Stimulated activated naive CD4-positive, alpha-beta T cell treated with Interleukin-2 at 50 U/mL for 16 hours (primary cell): ENCODE data around the gene PTPRC.

Experiments used
- DNase-seq: peaks from one replicate; lab custom pipeline; 2025; lab: John Stamatoyannopoulos, UW

Gene PTPRC

DNA sequence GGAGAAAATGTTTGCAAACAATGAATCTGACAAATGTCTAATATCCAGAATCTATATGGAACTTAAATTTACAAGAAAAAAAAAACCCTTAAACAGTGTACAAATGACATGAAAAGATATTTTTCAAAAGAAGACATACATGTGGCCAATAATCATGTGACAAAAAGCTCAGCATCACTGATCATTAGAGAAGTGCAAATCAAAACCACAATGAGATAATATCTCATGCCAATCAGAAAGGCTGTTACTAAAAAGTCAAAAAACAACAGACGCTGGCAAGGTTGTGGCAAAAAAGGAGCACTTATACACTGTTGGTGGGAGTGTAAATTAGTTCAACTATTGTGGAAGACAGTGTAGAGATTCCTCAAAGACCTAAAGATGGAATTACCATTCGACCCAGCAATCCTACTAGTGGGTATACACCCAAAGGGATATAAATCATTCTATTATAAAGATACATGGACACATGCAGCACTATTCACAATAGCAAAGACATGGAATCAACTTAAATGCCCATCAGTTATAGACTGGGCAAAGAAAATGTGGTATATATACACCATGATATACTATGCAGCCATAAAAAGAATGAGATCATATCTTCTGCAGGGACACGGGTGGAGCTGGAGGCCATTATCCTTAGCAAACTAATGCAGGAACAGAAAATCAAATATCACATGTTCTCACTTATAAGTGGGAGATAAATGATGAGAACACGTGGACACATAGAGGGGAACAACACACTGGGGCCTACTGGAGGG is 123.2 kb downstream of the PTPRC start:
- no peak for DNase-seq

DNA sequence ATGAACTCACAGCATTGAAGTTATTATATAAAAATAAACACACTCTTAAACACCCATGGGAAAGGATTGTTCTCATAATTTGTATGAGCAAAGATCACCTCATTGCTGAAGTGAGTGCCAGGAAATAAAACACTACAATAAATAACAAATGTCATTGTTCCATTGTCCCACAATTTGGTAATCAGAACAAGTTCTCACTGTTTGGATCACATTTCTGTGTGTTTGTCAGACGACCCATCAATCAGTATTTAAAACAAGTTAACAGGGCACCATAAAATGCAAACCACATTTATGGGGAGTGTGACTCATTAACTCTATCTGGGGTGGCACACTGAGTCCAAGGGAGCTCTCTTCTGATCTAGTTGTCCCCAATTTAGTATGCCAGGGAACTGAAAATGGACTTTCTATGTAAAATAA is 124.5 kb downstream of the PTPRC start:
- no peak for DNase-seq

DNA sequence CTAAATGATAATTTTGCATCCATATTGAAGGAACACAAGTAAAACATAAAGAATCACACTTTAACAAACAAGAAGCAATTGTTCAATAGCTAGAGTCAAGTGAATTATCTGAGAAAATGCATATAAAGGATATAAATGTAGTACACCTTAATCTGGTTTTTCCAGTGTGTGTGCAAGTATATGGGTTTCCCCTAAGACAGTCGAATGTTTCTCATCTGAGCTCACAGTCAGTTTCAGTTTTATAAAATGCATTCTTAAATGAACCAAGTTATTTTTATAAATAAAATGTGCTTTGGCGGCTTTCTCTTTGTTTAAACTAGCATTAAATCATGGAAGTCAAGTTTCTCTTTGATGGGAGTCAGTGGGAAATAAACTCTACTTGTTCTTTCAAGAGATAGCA is 125.9 kb downstream of the PTPRC start:
- no peak for DNase-seq

DNA sequence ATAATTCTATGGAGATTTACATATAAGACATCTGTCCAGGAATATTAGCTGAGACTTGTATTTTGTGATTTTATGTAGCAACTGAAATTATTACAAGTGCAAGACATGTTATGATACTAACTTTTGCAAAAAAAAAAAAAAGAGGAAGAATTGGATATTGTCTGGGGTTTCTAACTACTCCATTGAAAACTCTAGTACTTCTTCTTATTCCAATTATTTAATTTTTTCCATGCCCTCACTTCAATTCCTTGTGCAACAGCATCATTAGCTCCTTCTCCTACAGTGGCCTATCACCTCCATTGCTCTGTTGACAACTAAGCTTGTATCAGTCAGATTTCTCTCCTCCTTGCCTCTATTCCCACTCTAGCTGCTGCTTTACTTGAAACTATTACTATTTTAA is 126.6 kb downstream of the PTPRC start:
- DNase-seq, result no peak

DNA sequence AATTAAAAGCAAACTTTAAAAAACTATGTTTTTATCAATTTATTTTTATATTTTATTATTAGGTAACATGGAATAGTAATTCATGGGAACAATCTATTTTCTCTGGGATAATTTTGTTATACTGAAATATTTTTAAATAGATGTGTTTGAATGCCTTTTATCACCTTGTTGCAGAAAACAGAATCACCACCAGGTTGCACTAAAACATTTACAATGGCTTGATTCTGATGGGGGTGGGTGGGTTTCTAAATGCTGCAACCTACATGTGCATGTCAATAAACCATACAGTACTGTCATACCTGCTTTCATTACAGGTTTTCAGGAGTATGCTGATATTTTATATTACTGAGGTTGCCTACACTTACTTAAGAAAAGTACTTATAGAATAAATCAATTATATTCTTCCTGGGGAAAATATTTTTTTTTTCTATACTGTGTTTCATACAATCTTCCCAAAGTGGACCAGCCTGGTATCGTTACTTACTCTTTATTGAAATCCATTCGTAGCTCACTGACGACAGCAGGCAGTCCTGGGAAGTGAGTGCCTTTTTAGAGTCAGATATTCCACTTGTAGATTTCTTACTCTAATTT is 132.8 kb downstream of the PTPRC start:
- DNase-seq, result no peak

DNA sequence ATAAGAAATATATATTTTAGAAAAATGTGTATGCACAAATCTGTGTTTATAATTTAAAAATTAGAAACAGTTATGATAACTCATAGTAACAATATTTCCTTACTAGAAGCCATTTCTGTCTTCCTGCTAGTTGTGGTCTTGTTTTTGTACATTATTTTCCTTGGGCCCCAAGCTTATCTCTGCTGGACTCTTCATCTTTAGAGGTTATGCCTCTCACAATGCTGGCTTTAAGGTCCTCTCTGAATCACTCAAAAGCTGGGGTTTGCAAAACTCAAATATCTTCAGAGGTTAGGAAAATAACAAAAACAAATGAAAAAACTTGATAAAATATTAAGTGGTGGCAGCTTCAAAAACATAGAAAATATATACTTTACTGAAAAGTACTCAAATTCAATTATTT is 133.8 kb downstream of the PTPRC start:
- DNase-seq, result no peak

DNA sequence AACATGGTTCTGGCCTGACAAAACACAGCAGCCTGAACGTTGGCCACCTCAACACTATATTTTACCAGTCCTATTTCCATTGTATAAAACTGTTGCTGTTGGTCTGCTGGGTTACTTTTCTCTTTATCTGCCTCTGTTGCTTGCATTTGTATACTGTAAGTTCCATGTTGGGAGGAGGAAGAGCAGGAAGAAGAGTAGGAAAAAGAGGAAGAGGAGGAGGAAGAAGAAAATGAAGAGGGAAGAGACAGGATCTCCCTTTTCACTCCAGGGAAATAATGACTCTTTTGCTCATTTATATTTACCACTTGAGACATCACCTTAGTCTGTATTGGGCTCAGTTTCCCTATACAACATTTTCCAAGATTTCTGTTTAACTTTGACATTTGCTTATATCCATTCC is 134.2 kb downstream of the PTPRC start:
- DNase-seq, result no peak

DNA sequence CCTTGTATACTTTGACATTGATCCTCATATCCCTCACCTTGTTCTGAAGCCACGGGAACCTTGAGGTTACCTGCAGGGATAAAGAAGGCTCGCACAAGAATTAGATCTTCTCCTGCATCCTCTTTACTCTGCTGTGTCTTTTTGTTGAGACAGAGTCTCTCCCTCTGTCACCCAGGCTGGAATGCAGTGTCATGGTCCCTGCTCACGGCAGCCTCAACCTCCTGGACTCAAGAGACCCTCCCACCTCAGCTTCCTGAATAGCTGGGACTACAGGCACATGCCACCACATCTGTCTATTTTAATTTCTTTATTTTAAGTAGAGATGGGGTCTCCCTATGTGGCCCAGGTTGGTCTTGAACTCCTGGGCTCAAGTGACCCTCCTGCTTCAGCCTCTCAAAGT is 134.7 kb downstream of the PTPRC start:
- DNase-seq, result no peak

DNA sequence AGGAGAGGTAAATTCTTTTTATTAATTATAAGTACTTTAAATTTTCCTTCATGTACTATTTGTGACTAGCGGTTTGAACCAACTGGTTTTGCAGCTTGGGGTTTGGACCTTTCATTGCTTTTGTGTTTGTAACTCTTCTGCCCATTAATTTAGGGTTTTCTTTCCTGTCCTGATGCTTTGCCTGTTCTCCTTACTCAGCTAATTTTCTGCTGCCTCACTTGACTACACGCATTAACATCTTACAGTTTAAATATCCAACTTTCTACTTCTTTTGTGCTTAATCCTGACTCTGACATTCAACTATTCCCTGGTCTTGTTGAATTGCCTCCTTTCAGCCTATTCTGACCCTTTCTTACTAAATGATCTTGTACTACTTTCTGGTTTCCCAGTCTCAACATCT is 135.6 kb downstream of the PTPRC start:
- DNase-seq, result no peak

DNA sequence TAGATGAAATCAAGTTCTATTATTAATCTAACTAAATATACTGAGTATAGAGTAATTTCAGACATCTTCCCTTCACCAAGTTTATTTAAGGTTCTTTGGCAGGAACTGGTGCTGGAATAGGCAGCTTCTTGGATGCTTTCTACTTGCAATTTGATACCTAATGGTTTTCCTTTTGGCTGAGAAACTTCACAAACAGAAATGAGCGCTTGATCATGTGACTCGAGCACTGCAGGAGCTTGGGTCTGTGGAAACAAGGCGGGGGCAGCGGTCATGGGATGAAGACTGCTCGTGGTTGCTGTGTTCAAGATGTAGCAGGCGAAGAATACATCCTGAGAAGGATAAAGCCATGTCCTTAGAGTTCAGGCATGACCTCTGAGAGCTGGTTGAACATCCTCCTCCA is 136.8 kb downstream of the PTPRC start:
- DNase-seq, result no peak

DNA sequence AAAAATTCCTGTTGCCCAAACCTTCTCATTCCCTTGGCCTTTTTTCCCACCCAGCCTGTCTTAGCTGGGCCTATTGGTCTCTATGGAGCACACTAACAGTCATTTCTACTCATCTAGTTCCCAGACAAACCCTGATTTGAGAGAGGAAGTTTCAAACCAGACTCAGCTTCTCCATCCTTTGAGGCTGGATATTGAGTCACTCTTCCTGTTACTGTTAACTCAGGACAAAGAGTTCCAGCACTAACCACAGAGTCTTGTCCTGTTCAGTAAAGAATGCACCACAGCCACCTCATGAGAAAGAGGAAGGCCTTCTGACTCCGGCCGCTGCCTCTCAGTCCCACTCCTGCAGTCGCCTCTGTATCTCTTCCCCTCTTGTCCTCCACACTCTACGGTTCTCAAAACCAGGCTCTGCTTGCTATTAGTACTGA is 137.8 kb downstream of the PTPRC start:
- no peak for DNase-seq

DNA sequence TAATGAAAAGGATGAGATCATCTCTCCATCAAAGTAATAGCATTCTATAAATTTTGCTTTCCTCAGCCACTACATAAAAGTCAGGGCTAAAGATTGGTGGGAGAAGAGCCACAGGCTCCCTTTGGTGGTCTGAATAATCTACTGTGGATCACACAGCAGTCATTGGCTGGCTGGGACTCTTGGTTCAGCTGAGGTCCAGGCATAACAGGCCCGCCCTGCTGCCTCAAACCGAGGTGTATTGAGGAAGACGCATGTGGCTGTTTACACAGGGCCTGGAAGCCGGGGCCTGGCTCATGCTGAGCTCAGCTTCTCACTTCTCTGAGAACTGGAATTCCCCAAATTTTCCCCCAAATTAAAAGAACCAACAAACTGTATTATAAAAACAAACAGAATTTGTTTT is 139.2 kb downstream of the PTPRC start:
- no peak for DNase-seq

DNA sequence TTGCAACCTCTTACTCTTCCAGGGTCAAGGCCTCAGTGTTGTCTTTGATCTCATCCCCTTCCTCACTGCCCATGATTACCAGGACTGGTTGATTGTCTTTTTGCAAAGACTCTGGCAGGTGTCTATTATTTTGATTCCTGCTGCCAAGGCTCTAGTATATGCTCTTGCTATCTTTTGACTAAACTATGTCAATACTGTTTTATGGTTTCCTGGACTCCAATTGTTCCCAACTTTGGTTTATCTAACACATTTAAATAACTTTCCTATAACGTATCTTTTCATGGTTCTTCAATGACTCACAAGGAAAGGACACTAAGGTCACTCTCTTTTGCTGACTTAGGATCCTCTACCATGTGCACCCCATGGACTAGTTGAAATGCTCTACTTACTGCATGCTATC is 141.5 kb downstream of the PTPRC start:
- no peak for DNase-seq

DNA sequence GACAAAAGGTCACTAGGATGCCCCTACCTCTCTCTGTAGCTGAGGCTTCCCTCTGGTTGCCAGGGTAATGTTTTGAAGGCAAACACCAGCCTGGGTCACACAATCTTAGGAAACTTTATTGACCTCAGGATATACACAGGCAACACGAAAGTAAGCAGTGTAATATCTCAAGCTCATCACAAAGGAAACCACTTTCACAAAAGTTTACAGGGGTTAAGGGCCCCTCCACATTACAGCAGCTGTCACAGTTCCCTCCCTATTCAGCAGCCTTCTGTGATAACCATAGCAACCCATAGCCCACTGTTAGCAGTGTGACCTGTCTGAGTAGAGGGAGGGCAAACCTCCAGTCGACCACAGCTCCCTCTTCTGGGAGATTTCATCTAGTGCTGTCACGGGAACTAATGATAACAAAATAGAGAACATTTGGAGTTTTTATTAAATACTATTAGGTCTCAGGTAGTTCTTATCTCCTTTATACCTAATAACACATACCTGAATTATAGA is 149.8 kb downstream of the PTPRC start:
- no peak for DNase-seq

DNA sequence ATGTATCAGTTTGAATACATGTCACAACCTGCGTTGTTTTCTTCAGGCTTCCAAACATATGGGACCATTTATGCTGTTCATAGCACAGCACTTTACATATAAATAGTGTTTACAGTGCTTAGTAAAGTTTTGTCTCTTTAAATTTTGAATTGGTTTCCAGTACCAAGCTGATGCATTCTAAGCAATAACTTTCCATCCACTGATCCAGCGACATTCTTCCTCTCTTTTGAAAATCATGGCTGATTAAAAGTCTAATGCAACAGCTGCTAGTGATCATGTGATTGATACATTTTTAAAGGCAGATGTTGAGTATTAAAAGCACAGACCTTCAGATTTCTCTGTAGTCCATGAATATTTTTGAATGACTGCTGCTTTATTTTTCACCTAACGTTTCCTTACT is 154.9 kb downstream of the PTPRC start:
- DNase-seq, result no peak

DNA sequence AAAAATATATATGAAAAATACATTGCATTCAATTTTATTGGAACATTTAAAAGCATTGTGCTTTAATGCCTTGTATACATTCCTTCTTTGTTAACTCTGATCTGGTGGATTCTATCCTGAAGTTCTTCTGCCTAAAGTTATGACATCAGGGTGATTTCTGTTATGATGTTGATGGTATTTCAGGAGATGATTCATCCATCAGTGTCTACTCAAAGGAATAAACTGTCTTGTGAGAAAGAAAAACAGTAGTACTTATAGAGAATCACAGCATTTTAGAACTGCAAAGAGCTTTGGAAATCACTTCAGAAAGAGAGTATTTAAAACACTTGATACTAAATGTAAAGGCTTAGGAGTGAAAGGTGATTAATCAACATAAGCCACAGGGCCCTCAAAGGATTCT is 155.7 kb downstream of the PTPRC start:
- no peak for DNase-seq

DNA sequence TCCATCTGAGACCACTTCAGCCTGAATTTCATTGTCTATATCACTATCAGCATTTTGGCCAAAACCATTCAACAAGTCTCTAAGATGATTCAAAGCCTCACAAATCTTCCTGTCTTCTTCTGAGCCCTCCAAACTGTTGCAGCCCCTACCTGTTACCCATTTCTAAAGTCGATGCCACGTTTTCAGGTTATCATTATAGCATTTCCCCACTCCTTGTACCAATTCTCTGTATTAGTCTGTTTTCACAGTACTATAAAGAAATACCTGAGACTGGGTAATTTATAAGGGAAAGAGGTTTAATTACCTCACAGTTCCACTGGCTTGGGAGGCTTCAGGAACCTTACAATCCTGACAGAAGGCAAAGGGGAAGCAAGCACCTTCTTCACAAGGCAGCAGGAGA is 158.8 kb downstream of the PTPRC start:
- no peak for DNase-seq

DNA sequence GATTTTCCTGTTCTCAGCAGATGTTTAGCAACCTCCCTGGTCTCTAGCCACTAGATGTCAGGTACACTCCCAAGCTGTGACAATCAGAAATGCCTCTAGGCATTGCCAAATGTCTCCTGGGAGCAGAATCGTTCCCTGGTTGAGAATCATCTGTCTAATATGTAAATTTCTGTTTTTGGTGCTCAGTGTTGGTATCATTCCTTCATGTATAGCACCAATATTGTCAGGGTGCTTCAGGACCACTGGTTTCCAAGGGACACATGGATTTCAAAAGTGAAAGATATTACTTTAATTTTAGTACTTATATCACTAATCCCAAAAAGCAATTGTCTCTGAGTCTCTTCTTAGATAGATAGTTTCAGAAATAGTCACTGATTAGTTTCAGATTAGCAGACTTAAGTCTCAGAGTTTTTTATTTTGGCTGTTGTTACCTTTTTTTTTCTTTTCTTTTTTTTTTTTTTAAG is 160.1 kb downstream of the PTPRC start:
- DNase-seq, result no peak

DNA sequence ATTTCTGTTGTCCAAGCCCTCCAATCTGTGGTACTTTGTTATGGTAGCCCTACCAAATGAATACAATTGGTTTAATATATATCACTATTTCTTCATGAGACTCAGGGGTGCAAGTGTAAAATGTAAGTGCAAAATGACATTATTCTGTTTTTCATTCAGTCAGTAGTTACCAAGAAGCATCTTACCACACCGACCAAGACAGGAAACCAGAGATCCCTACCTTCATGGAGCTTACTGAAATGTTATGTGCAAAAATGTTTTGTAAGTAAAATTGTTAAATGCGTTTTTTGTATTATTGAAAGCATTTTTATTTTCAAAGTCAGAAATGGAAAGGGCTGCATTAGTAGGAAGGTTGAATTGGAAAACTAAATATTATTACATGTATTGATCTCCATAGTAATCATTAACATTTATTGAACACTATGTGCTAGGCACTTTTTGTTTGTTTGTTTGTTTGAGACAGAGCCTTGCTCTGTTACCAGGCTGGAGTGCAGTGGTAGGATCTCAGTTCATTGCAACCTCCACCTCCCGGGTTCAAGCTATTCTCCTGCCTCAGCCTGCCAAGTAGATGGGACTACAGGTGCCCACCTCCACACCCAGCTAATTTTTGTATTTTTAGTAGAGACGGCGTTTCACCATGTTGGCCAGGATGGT is 166.8 kb downstream of the PTPRC start:
- no peak for DNase-seq

DNA sequence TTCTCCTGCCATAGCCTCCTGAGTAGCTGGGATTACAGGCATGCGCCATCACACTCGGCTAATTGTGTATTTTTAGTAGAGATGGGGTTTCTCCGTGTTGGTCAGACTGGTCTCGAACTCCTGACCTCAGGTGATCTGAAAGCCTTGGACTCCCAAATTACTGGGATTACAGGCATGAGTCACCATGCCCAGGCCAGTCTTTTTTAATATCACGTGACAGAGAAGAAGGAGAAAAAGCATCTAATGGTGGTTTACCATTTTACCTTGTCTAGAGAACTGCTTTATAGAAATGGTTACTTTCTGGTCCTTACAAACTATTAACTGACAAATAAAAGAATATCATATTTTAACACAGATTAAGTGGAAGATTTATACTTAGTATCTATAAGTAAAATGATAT is 168.0 kb downstream of the PTPRC start:
- no peak for DNase-seq
